ENCODE data around the gene SNRPD3. TPM values are rescaled to one million over a fixed set of nuclear protein-coding genes. Genes with fewer than 3 reads are reported as not detected.
"Not testable (repeated sequence)": the region's sequence is repeated elsewhere in the genome, so short reads cannot be mapped to it uniquely, and the experiment has no call there.

The SNRPD3 gene
- total RNA-seq, 4 donors from 2014 or later, result 98.7 to 127 (median 111) TPM

DNA sequence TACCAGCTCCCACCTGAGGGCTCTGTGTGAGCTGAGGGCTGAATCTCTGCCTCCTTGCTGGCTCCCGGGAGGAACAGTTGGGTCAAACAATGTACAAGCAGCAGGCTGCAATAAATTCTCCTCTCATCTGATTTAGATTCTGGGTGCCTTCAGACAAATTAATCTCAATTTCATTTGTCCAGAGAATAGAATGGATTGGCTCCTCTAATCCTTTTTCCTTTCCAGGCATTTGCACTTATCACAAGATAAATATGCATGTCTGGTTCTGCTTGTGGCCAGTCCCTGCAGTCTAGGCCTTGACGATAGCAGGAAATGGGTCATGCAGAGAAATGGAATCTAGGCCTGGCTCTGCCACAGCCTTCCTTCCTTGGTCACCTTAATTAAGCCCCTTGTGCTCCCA is 31.9 kb upstream of the SNRPD3 start:
- TF ChIP-seq POLR2A (IDR thresholded peaks at IDR 0.05) (no peak), EP300 (IDR thresholded peaks at IDR 0.05) (no peak)
- TF ChIP-seq, protein P1, sequence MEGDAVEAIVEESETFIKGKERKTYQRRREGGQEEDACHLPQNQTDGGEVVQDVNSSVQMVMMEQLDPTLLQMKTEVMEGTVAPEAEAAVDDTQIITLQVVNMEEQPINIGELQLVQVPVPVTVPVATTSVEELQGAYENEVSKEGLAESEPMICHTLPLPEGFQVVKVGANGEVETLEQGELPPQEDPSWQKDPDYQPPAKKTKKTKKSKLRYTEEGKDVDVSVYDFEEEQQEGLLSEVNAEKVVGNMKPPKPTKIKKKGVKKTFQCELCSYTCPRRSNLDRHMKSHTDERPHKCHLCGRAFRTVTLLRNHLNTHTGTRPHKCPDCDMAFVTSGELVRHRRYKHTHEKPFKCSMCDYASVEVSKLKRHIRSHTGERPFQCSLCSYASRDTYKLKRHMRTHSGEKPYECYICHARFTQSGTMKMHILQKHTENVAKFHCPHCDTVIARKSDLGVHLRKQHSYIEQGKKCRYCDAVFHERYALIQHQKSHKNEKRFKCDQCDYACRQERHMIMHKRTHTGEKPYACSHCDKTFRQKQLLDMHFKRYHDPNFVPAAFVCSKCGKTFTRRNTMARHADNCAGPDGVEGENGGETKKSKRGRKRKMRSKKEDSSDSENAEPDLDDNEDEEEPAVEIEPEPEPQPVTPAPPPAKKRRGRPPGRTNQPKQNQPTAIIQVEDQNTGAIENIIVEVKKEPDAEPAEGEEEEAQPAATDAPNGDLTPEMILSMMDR (IDR thresholded peaks at IDR 0.05), result no peak
- Histone ChIP-seq H3K4me3 (no peak overlapping the region), H3K9me3 (no peaks in the 10 kb centered on the region), H3K4me1 (peaks cover 0 to 15% (median 4%) of the 10 kb centered on the region in 4 donors), H3K36me3 (no peaks in the 10 kb centered on the region), H3K27ac (no peak overlapping the region), H3K27me3 (no peaks in the 10 kb centered on the region)
- DNase-seq (ENCODE audit: low spot score in 2 of 2), result no peak
- 75 to 80% methylated on average over 2 of the region's 2 CpGs for WGBS, 2 donors

DNA sequence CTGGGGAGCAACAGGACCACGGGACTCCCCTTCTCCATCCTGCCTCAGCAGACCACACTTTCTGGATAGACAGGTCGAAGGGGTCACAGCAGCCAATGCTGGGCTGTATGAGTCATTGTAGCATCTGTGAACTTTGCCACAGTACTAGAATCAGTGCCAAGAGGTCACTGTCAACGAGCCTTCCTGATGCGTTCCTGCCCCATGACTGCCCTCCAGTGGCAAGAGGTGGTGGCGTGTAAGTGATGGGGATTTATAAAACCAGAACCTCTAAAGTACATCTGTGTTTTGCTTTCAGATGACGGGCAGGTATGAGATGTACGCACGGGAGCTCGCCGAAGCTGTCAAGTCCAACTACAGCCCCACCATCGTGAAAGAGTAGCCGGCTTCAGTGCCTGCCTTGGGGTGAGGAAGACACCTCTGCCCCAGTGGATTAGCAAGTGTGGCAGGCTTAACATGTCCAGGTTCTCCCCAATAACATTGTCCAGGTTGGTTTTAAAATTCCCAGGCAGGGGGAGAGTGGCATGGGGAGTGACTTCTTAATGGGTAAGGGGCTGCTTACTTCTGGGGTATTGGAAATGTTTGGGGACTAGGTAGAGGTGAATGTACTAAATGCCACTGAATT is 30.3 kb upstream of the SNRPD3 start:
- WGBS, 2 donors, result 8 to 11% methylated on average over 11 to 12 of the region's 12 CpGs
- Histone ChIP-seq H3K27me3 (no peaks in the 10 kb centered on the region), H3K36me3 (no peaks in the 10 kb centered on the region), H3K27ac (peak overlapping the region in 1 of 4 donors; percentile 20), H3K4me3 (no peak overlapping the region), H3K4me1 (peaks cover 0 to 15% (median 4%) of the 10 kb centered on the region in 4 donors), H3K9me3 (no peaks in the 10 kb centered on the region)
- TF ChIP-seq POLR2A (IDR thresholded peaks at IDR 0.05) (no peak), EP300 (IDR thresholded peaks at IDR 0.05) (peak in 1 of 2 donors; percentile 50)
- TF ChIP-seq, protein P1 (IDR thresholded peaks at IDR 0.05), result peak; percentile 76 to 89 (median 86)
- DNase-seq (ENCODE audit: low spot score in 2 of 2), result peak; percentile 82 to 95

DNA sequence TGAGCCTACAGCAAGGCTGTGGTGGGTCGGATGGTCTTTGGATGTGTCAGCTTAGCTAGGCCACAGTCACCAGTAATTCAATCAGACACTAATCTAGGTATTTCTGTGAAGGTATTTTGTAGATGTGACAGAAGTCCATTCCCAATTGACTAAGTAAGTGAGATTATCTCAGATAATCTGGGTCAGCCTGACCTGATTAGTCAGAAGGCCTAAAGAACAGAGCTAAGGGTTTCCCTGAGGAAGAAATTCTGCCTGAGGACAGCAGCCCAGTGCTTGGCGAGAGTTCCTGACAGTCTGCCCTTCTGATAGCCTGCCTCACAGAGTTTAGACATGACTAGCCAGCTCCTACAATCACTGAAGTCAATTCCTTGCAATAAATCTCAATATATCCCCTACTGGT is 29.6 kb upstream of the SNRPD3 start:
- 61 to 75% methylated on average over 2 of the region's 2 CpGs for whole genome bisulfite sequencing, 2 donors
- no peaks in the 10 kb centered on the region for H3K9me3 ChIP-seq
- no peak overlapping the region for H3K27ac ChIP-seq
- no peaks in the 10 kb centered on the region for H3K36me3 ChIP-seq
- TF ChIP-seq EP300 (IDR thresholded peaks at IDR 0.05) (no peak), POLR2A (IDR thresholded peaks at IDR 0.05) (no peak)
- TF ChIP-seq, protein P1 (IDR thresholded peaks at IDR 0.05), result no peak
- H3K27me3 ChIP-seq, result no peaks in the 10 kb centered on the region
- DNase-seq (ENCODE audit: low spot score in 2 of 2), result no peak
- H3K4me3 ChIP-seq, result no peak overlapping the region
- peaks cover 0 to 15% (median 4%) of the 10 kb centered on the region in 4 donors for H3K4me1 ChIP-seq

DNA sequence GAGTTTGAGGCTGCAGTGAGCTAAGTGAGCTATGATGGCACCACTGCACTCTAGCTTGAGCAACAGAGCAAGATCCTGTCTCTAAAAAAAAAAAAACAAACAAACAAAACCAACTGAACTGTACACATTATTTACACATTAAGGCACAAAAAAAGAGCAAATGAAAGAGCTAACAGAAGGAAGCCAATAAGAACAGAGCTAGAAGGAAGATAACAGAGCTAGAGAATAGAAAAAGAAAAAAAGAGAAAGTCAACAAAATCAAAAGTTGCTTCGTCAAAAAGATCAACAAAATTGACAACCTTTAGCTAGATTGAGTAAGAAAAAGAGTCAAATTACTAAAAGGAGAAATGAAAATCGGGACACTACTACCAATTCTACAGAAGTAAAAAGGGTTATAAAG is 25.9 kb upstream of the SNRPD3 start:
- H3K4me3 ChIP-seq, result no peak overlapping the region
- no peaks in the 10 kb centered on the region for H3K36me3 ChIP-seq
- H3K9me3 ChIP-seq, result no peaks in the 10 kb centered on the region
- H3K27me3 ChIP-seq, result no peaks in the 10 kb centered on the region
- no peak for DNase-seq (ENCODE audit: low spot score in 2 of 2)
- H3K4me1 ChIP-seq, result peaks cover 0 to 10% (median 4%) of the 10 kb centered on the region in 4 donors
- TF ChIP-seq, protein P1 (IDR thresholded peaks at IDR 0.05), result no peak
- no peak overlapping the region for H3K27ac ChIP-seq
- WGBS, 2 donors, result 81 to 83% methylated on average over 2 of the region's 2 CpGs

DNA sequence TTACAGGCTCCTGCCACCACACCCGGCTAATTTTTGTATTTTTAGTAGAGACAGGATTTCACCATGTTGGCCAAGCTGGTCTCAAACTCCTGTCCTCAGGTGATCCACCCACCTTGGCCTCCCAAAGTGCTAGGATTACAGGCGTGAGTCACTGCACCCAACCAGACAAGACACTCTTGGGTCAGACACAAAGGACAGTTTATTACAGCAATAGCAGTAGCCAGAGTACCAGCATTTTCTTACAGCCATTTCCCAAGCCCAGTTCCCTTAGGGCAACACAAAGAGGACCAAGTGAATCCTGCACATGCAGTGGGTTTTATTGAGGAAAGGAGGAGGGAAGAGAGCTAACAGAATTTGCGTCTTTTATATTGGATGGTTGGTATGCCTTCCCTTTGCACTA is 24.8 kb upstream of the SNRPD3 start:
- not testable (repeated sequence) for H3K27ac ChIP-seq; DNase-seq (ENCODE audit: low spot score in 2 of 2); H3K4me3 ChIP-seq; H3K36me3 ChIP-seq; H3K9me3 ChIP-seq; H3K27me3 ChIP-seq; H3K4me1 ChIP-seq
- WGBS, 2 donors, result 63 to 76% methylated on average over 3 of the region's 3 CpGs

DNA sequence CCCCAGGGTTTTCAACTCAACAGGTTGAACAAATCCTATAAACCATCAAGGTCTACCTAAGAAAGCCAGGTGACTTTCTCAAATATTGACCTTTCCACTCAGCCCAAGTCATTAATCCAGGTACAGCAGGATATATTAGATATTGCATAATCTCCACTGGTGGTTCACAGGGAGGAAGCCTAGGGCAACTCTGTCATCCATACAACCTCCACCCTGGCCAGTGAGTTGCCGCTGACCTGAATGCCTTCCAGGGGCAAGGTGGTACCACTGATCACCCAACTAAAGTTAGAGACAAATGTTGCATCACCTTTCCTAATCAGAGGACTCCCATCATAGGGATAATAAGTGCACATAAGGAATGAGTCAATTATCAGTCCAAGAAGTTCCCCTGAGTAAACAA is 23.7 kb upstream of the SNRPD3 start:
- 92 to 94% methylated on average over 1 of the region's 1 CpG for WGBS, 2 donors
- no peak for DNase-seq (ENCODE audit: low spot score in 2 of 2)
- no peak overlapping the region for H3K4me3 ChIP-seq
- no peaks in the 10 kb centered on the region for H3K36me3 ChIP-seq
- no peaks in the 10 kb centered on the region for H3K27me3 ChIP-seq
- H3K4me1 ChIP-seq, result no peaks in the 10 kb centered on the region
- no peaks in the 10 kb centered on the region for H3K9me3 ChIP-seq
- no peak for TF ChIP-seq POLR2A (IDR thresholded peaks at IDR 0.05)
- TF ChIP-seq, protein P1 (IDR thresholded peaks at IDR 0.05), result no peak
- TF ChIP-seq EP300 (IDR thresholded peaks at IDR 0.05), result no peak
- H3K27ac ChIP-seq, result no peak overlapping the region
